ENCODE measurements around the gene PRKCZ. TPM values are rescaled to one million over a fixed set of nuclear protein-coding genes. Genes with fewer than 3 reads are reported as not detected.

PRKCZ gene
- polyA plus RNA-seq, 3 donors = 2.4 to 12.0 (median 4.3) TPM

DNA sequence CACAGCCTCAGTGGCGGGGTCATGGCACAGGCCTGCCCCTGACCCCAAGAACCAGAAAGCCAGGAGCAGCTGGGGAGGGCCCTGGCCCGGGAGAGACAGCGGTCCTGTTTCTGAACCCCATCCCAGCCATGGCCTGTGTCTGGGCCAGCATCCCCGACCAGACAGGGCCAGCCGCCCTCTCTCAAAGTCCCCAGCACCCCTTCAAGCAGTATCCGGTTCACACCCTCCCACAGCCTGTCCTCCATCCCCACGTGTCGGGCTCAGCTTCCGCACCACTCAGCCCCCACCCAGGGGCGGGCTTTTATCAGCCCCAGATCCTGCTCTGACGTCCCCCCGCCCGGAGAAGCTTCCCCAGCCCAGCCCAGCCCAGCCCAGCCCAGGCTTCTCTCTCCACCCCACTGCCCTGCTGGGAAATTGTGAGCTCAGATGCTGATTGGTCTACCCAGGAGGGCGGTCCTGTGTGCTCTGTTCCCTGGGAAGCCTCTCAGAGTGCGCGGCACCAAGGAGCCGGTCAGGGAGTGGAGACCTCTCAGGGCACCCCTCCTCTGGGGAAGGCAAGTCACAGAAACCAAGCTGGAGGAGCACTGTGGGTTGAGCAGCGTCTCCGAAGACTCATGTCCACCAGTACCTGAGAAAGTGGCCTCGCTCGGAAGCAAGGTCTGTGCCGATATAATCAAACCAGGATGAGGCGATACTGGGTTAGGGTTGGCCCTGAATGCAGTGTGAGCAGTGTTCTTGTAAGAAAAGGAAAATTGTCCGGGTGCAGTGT is 149.0 kb downstream of the PRKCZ start:
- WGBS, 3 donors = 10 to 18% (median 11%) methylated on average over 23 to 24 of the region's 24 CpGs
- peak overlapping the region; percentile 49 for H3K27ac ChIP-seq (ENCODE audit: low read depth, low read length)

DNA sequence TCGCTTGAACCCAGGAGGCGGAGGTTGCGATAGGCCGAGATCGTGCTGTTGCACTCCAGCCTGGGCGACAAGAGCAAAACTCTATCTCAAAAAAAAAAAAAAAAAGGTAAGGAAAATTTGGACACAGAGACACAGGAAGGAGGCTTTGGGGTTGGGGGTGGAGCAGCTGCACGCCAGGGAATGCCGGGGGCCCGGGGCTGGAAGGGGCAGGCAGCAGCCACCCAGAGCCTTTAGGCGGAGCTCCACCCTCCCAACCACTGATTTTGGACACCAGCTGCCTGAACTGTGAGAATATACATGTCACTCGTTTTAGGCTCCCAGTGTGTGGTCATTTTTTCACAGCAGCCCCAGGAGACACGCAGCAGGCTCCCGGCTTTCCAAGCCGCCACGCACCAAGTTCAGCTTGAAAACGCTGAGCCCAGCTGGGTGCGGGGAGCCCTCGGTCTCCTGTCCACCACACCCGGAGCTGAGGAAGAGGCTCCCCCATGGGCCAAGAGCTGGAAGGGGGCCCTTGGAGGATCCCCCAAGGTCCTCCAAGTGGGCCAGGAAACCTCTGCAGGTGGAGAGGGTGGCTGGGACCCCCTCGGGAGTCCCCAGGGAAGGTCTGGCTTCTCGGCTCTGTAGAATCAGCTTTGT is 150.2 kb downstream of the PRKCZ start:
- 71 to 81% (median 74%) methylated on average over 21 of the region's 21 CpGs for WGBS, 3 donors
- H3K27ac ChIP-seq (ENCODE audit: low read depth, low read length) = no peak overlapping the region

- H3K27ac ChIP-seq (ENCODE audit: low read depth, low read length) = no peak overlapping the region
- 91 to 95% (median 92%) methylated on average over 14 of the region's 14 CpGs for WGBS, 3 donors
These were observed 150.9 kb downstream of the PRKCZ start for GRCh38 chr1:2201062-2201461.

- 82 to 91% (median 90%) methylated on average over 9 of the region's 9 CpGs for WGBS, 3 donors
- no peak overlapping the region for H3K27ac ChIP-seq (ENCODE audit: low read depth, low read length)
These were observed 151.9 kb downstream of the PRKCZ start for GRCh38 chr1:2202008-2202575.

GRCh38 chr1:2202843-2203601 is 152.8 kb downstream of the PRKCZ start:
- 88 to 90% (median 89%) methylated on average over 12 to 15 of the region's 15 CpGs for WGBS, 3 donors
- H3K27ac ChIP-seq (ENCODE audit: low read depth, low read length) = no peak overlapping the region

- 52 to 74% (median 63%) methylated on average over 25 of the region's 25 CpGs for WGBS, 3 donors
- no peak overlapping the region for H3K27ac ChIP-seq (ENCODE audit: low read depth, low read length)
These were observed 153.6 kb downstream of the PRKCZ start for GRCh38 chr1:2203671-2204414.

- WGBS, 3 donors = 0 to 3% (median 3%) methylated on average over 27 to 39 of the region's 60 CpGs
- H3K27ac ChIP-seq (ENCODE audit: low read depth, low read length) = no peak overlapping the region
These were observed 154.4 kb downstream of the PRKCZ start for GRCh38 chr1:2204415-2205190.

DNA sequence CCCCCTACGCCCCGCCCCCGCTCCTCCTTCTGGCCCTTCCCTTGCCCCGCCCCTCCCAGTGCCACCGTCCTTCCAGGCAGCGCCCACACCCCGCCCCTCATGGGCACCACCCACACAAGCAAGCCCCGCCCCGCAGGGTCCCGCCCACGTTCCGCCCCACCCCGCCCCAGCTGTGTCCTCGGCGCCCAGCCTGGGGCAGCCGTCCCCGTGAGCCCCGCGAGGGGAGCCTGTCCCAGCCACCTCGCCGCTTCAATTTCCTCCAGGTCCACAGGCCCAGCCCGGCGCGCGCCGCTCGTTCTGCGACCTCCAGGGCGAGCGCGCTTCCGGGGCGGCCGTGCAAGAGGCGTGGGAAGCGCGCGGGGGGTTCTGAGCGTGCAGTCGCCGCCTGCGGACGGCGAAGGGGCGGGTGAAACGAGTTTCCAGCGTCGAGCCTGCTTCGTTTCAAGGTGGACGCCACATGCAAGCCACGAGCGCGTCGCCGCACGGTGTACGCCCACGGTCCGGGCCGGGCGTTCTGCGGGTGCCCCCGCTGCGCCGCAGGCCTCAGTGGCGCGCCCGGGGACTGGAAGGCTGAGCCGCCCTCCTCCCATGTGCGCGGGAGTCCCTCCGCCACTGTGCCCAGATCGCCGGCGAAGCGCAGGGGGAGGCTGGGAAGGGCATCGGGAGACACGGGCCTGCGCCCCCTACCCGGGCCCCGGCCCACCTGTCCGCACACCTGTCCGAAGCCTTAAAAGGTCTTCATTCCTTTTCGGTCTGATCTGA is 155.2 kb downstream of the PRKCZ start:
- H3K27ac ChIP-seq (ENCODE audit: low read depth, low read length) = peak overlapping the region; percentile 32
- WGBS, 3 donors = 11 to 15% (median 14%) methylated on average over 78 to 81 of the region's 84 CpGs

- H3K27ac ChIP-seq (ENCODE audit: low read depth, low read length) = peak overlapping the region; percentile 55
- WGBS, 3 donors = 70 to 83% (median 75%) methylated on average over 14 to 16 of the region's 16 CpGs
These were observed 156.7 kb downstream of the PRKCZ start for GRCh38 chr1:2206813-2207487.

GRCh38 chr1:2208309-2209239 is 158.4 kb downstream of the PRKCZ start:
- 42 to 70% (median 53%) methylated on average over 23 to 24 of the region's 24 CpGs for WGBS, 3 donors
- no peak overlapping the region for H3K27ac ChIP-seq (ENCODE audit: low read depth, low read length)

GRCh38 chr1:2209400-2210083 is 159.3 kb downstream of the PRKCZ start:
- 58 to 71% (median 63%) methylated on average over 18 of the region's 18 CpGs for WGBS, 3 donors
- H3K27ac ChIP-seq (ENCODE audit: low read depth, low read length) = no peak overlapping the region

GRCh38 chr1:2210084-2210653 is 160.0 kb downstream of the PRKCZ start:
- 83 to 85% (median 85%) methylated on average over 17 to 19 of the region's 19 CpGs for WGBS, 3 donors
- no peak overlapping the region for H3K27ac ChIP-seq (ENCODE audit: low read depth, low read length)

- no peak overlapping the region for H3K27ac ChIP-seq (ENCODE audit: low read depth, low read length)
- WGBS, 3 donors = 95% methylated on average over 13 of the region's 13 CpGs
These were observed 160.6 kb downstream of the PRKCZ start for GRCh38 chr1:2210786-2211185.

GRCh38 chr1:2212274-2212531 is 162.0 kb downstream of the PRKCZ start:
- H3K27ac ChIP-seq (ENCODE audit: low read depth, low read length) = no peak overlapping the region
- WGBS, 3 donors = 32 to 49% (median 39%) methylated on average over 9 to 10 of the region's 10 CpGs

Data from adipose tissue (tissue), 3 donors.